C4-2B (cell line): Measurements from ENCODE around the gene CYFIP1.

ENCODE experiments used
- ZFX ChIP-seq: fragments of 450-650 bp; IDR thresholded peaks from 2 replicates; pipeline ENCODE4 v1.6.1; 2017
- TF ChIP-seq, protein P1 (sequence below): fragments of 450-650 bp; conservative IDR thresholded peaks from 2 replicates; pipeline ENCODE4 v1.5.1; 2017; ENCODE audit warnings: mild to moderate bottlenecking

DNA sequence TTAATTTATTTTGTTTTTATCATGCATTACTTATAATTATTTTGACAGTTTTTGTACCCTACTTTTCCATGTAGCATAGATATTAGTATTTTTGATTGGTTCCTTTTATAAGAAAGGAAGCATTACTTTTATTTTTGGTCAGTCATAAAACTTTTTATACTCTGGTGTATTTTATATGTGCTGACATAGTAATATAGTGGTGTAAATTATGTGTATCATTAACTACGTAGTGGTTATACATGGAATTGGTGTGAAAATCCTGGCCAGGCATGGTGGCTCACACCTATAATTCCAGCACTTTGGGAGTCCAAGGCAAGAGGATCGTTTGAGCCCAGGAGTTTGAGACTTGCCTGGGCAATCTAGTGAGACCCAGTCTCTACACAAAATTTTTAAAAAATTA lies 160.5 kb downstream of the CYFIP1 start:
- TF ChIP-seq, protein P1, sequence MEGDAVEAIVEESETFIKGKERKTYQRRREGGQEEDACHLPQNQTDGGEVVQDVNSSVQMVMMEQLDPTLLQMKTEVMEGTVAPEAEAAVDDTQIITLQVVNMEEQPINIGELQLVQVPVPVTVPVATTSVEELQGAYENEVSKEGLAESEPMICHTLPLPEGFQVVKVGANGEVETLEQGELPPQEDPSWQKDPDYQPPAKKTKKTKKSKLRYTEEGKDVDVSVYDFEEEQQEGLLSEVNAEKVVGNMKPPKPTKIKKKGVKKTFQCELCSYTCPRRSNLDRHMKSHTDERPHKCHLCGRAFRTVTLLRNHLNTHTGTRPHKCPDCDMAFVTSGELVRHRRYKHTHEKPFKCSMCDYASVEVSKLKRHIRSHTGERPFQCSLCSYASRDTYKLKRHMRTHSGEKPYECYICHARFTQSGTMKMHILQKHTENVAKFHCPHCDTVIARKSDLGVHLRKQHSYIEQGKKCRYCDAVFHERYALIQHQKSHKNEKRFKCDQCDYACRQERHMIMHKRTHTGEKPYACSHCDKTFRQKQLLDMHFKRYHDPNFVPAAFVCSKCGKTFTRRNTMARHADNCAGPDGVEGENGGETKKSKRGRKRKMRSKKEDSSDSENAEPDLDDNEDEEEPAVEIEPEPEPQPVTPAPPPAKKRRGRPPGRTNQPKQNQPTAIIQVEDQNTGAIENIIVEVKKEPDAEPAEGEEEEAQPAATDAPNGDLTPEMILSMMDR, result no peak
- TF ChIP-seq ZFX, result no peak
